ENCODE data around the gene TWIST1. TPM values are rescaled to one million over a fixed set of nuclear protein-coding genes. Genes with fewer than 3 reads are reported as not detected.

Gene TWIST1
- total RNA-seq, 4 donors from 2014 or later = 3.8 to 7.8 (median 5.0) TPM

- Histone ChIP-seq H3K27me3 (peaks cover 55% of the 10 kb centered on the region), H3K4me3 (replicated peaks in 1 of 3) (no peak overlapping the region), H3K4me1 (peaks cover 16 to 30% of the 10 kb centered on the region in 2 donors), H3K9me3 (no peaks in the 10 kb centered on the region), H3K27ac (no peak overlapping the region), H3K36me3 (no peaks in the 10 kb centered on the region)
- 26 to 28% methylated on average over 6 of the region's 6 CpGs for WGBS, 2 donors
- DNase-seq = no peak
- TF ChIP-seq CTCF (IDR thresholded peaks at IDR 0.05) = no peak
- no peak for TF ChIP-seq POLR2A (IDR thresholded peaks at IDR 0.05)
- intact Hi-C loops (cut with DNase I) = no loop called here
These were observed 6.7 kb downstream of the TWIST1 start for GRCh38 chr7:19110776-19111175.

GRCh38 chr7:19110026-19110730 lies 7.3 kb downstream of the TWIST1 start:
- intact Hi-C loops (cut with DNase I) = no loop called here
- H3K27ac ChIP-seq = no peak overlapping the region
- no peaks in the 10 kb centered on the region for H3K9me3 ChIP-seq
- H3K36me3 ChIP-seq = no peaks in the 10 kb centered on the region
- TF ChIP-seq CTCF (IDR thresholded peaks at IDR 0.05) (no peak), POLR2A (IDR thresholded peaks at IDR 0.05) (no peak)
- no peak for DNase-seq
- peaks cover 52% of the 10 kb centered on the region for H3K27me3 ChIP-seq
- H3K4me1 ChIP-seq = peaks cover 12 to 26% of the 10 kb centered on the region in 2 donors
- no peak overlapping the region for H3K4me3 ChIP-seq (replicated peaks in 1 of 3)
- WGBS, 2 donors = 25 to 35% methylated on average over 11 of the region's 11 CpGs

GRCh38 chr7:19109000-19109946 lies 8.2 kb downstream of the TWIST1 start:
- DNase-seq = no peak
- 32 to 33% methylated on average over 11 of the region's 11 CpGs for WGBS, 2 donors
- Histone ChIP-seq H3K36me3 (no peaks in the 10 kb centered on the region), H3K27ac (no peak overlapping the region), H3K4me1 (peaks cover 12 to 26% of the 10 kb centered on the region in 2 donors), H3K9me3 (no peaks in the 10 kb centered on the region), H3K4me3 (replicated peaks in 1 of 3) (no peak overlapping the region), H3K27me3 (peaks cover 47% of the 10 kb centered on the region)
- intact Hi-C loops (cut with DNase I) = no loop called here
- TF ChIP-seq CTCF (IDR thresholded peaks at IDR 0.05) (no peak), POLR2A (IDR thresholded peaks at IDR 0.05) (no peak)

- WGBS, 2 donors = 4 to 5% methylated on average over 48 of the region's 48 CpGs
- no peak for DNase-seq
- peak overlapping the region in 2 of 3 donors; percentile 15 to 24 for H3K4me3 ChIP-seq (replicated peaks in 1 of 3)
- no peaks in the 10 kb centered on the region for H3K9me3 ChIP-seq
- H3K4me1 ChIP-seq = peaks cover 12 to 26% of the 10 kb centered on the region in 2 donors
- TF ChIP-seq CTCF (IDR thresholded peaks at IDR 0.05) (no peak), POLR2A (IDR thresholded peaks at IDR 0.05) (no peak)
- H3K36me3 ChIP-seq = no peaks in the 10 kb centered on the region
- intact Hi-C loops (cut with DNase I) = no loop called here
- peaks cover 31% of the 10 kb centered on the region for H3K27me3 ChIP-seq
- H3K27ac ChIP-seq = no peak overlapping the region
These were observed 9.9 kb downstream of the TWIST1 start for GRCh38 chr7:19107356-19108146.

All from thyroid gland (tissue), 4 donors.